ENCODE results near the gene MRPL58. TPM values are rescaled to one million over a fixed set of nuclear protein-coding genes. Genes with fewer than 3 reads are reported as not detected.

Gene MRPL58
- total and polyA plus RNA-seq, 10 of the 15 experiments (the other 5 are each of a cell fraction or from before 2014, with no cell fraction given): 23.0 to 64.3 (median 51.9) TPM

GRCh38 chr17:75049057-75049456 is 36.6 kb downstream of the MRPL58 start:
- Histone ChIP-seq H3K9me3 (replicated peaks; ENCODE audit: control insufficient read depth, insufficient read depth, low read length) (no peaks in the 10 kb centered on the region), H3K36me3 (ENCODE audit: control insufficient read depth in 2 of 2, insufficient read depth in 2 of 2, low read length in 1 of 2) (no peaks in the 10 kb centered on the region; a peak in 2 of 4 replicates), H3K79me2 (ENCODE audit: control insufficient read depth, insufficient read depth, low read length) (peaks cover 22% of the 10 kb centered on the region), H3K4me2 (ENCODE audit: control insufficient read depth, insufficient read depth) (peak overlapping the region; percentile 17; the same call in 1 of the 2 replicates), H3K9ac (ENCODE audit: control insufficient read depth, insufficient read depth, low read length) (no peak overlapping the region), H3K4me1 (ENCODE audit: control insufficient read depth, insufficient read depth, low read length) (peaks cover 3% of the 10 kb centered on the region), H3K4me3 (no peak overlapping the region), H4K20me1 (ENCODE audit: control insufficient read depth, insufficient read depth) (no peaks in the 10 kb centered on the region), H2AFZ (ENCODE audit: control insufficient read depth, low read depth, low read length) (no peak overlapping the region), H3K27me3 (replicated peaks in 1 of 2; ENCODE audit: control insufficient read depth in 2 of 2, insufficient read depth in 2 of 2, low read length in 1 of 2) (no peaks in the 10 kb centered on the region), H3K27ac (ENCODE audit: control insufficient read depth, insufficient read depth) (no peak overlapping the region)
- DNase-seq (ENCODE audit: low read depth, low spot score) (no peak), ATAC-seq (no peak), FAIRE-seq (no peak)
- ChIA-PET POLR2A (interaction anchor here (0.5 to 1.4 kb wide), 10 partner anchors 10 to 201 kb away, joined by 3 to 6 read pairs (median 3); no protein-coding TSS in a partner anchor), CTCF (interaction anchor here (0.8 to 2.7 kb wide), 12 partner anchors 9 to 125 kb away, joined by 3 to 16 read pairs (median 5); partner anchors contain the start of gene MRPL58), RAD21 (ENCODE audit: unreplicated experiment) (interaction anchor here (0.6 to 4.3 kb wide), 8 partner anchors 11 to 88 kb away, joined by 4 to 22 read pairs (median 5); no protein-coding TSS in a partner anchor), SMC1A (ENCODE audit: uncharacterized antibody, unreplicated experiment) (interaction anchor here (0.8 to 2.5 kb wide), 10 partner anchors 8 to 123 kb away, joined by 3 to 11 read pairs (median 5); partner anchors contain the start of gene MRPL58)
- BruUV-seq (replicated peaks): no TSS peak
- in situ Hi-C loops (cut with MboI) (no loop called here), intact Hi-C loops (cut with micrococcal nuclease; ENCODE audit: unreplicated experiment) (no loop called here)
- WGBS (ENCODE audit: insufficient coverage, insufficient replicate concordance, low lambda C conversion rate, missing lambda C conversion rate): 60% methylated on average over 5 of the region's 5 CpGs
- TF ChIP-seq ZNF274 (IDR thresholded peaks at IDR 0.05; ENCODE audit: insufficient read depth, insufficient read length): no peak
- peak; percentile 16 for TF ChIP-seq PBX3 (IDR thresholded peaks at IDR 0.05; ENCODE audit: insufficient replicate concordance, low read depth, low read length)
- TF ChIP-seq, protein P1, sequence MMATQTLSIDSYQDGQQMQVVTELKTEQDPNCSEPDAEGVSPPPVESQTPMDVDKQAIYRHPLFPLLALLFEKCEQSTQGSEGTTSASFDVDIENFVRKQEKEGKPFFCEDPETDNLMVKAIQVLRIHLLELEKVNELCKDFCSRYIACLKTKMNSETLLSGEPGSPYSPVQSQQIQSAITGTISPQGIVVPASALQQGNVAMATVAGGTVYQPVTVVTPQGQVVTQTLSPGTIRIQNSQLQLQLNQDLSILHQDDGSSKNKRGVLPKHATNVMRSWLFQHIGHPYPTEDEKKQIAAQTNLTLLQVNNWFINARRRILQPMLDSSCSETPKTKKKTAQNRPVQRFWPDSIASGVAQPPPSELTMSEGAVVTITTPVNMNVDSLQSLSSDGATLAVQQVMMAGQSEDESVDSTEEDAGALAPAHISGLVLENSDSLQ (IDR thresholded peaks at IDR 0.05): peak; percentile 79

DNA sequence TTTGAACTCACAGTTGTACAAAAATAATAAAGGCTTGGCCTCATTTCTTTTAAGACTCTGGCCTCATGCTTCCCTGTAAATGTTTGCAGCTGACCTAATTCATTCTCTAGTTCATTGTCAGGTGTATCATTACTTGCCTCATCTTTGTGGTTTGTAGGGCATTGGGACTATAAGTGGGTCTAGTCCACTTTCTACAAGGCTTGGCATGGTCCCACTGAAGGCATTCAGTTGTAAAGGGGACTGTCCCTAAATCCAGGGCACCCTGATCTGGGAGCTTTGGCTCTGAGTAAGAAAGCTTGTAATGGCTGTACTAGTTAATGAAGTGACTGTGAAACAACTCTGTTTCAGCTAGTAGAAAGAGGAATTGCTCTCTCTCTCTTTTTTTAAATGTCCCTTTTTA is 37.2 kb downstream of the MRPL58 start:
- ATAC-seq: no peak
- H3K27me3 ChIP-seq (replicated peaks in 1 of 2; ENCODE audit: control insufficient read depth in 2 of 2, insufficient read depth in 2 of 2, low read length in 1 of 2): no peaks in the 10 kb centered on the region
- no peak overlapping the region for H3K4me2 ChIP-seq (ENCODE audit: control insufficient read depth, insufficient read depth)
- FAIRE-seq: no peak
- H3K4me3 ChIP-seq: no peak overlapping the region
- H4K20me1 ChIP-seq (ENCODE audit: control insufficient read depth, insufficient read depth): no peaks in the 10 kb centered on the region
- intact Hi-C loops (cut with micrococcal nuclease; ENCODE audit: unreplicated experiment): no loop called here
- peaks cover 22% of the 10 kb centered on the region for H3K79me2 ChIP-seq (ENCODE audit: control insufficient read depth, insufficient read depth, low read length)
- TF ChIP-seq BMI1 (IDR thresholded peaks at IDR 0.05; ENCODE audit: borderline replicate concordance) (no peak), IKZF2 (IDR thresholded peaks at IDR 0.05) (no peak), RUNX3 (IDR thresholded peaks at IDR 0.05; ENCODE audit: low read length) (peak; percentile 26; the same call in 1 of the 2 replicates)
- TF ChIP-seq, protein P2, sequence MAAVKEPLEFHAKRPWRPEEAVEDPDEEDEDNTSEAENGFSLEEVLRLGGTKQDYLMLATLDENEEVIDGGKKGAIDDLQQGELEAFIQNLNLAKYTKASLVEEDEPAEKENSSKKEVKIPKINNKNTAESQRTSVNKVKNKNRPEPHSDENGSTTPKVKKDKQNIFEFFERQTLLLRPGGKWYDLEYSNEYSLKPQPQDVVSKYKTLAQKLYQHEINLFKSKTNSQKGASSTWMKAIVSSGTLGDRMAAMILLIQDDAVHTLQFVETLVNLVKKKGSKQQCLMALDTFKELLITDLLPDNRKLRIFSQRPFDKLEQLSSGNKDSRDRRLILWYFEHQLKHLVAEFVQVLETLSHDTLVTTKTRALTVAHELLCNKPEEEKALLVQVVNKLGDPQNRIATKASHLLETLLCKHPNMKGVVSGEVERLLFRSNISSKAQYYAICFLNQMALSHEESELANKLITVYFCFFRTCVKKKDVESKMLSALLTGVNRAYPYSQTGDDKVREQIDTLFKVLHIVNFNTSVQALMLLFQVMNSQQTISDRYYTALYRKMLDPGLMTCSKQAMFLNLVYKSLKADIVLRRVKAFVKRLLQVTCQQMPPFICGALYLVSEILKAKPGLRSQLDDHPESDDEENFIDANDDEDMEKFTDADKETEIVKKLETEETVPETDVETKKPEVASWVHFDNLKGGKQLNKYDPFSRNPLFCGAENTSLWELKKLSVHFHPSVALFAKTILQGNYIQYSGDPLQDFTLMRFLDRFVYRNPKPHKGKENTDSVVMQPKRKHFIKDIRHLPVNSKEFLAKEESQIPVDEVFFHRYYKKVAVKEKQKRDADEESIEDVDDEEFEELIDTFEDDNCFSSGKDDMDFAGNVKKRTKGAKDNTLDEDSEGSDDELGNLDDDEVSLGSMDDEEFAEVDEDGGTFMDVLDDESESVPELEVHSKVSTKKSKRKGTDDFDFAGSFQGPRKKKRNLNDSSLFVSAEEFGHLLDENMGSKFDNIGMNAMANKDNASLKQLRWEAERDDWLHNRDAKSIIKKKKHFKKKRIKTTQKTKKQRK (IDR thresholded peaks at IDR 0.05; ENCODE audit: low read depth, low read length): no peak
- SMC1A ChIA-PET (ENCODE audit: uncharacterized antibody, unreplicated experiment): interaction anchor here (0.6 to 2.5 kb wide), 8 partner anchors 10 to 164 kb away, joined by 3 to 9 read pairs (median 5); partner anchors contain the start of gene MRPL58
- CTCF ChIA-PET: interaction anchor here (0.8 to 2.7 kb wide), 8 partner anchors 15 to 124 kb away, joined by 3 to 16 read pairs (median 6); partner anchors contain the start of gene MRPL58
- no peak overlapping the region for H3K27ac ChIP-seq (ENCODE audit: control insufficient read depth, insufficient read depth)
- no peak overlapping the region for H3K9ac ChIP-seq (ENCODE audit: control insufficient read depth, insufficient read depth, low read length)
- in situ Hi-C loops (cut with MboI): no loop called here
- H3K36me3 ChIP-seq (ENCODE audit: control insufficient read depth in 2 of 2, insufficient read depth in 2 of 2, low read length in 1 of 2): no peaks in the 10 kb centered on the region; a peak in 2 of 4 replicates
- peaks cover 3% of the 10 kb centered on the region for H3K4me1 ChIP-seq (ENCODE audit: control insufficient read depth, insufficient read depth, low read length)
- no peak overlapping the region for H2AFZ ChIP-seq (ENCODE audit: control insufficient read depth, low read depth, low read length)
- BruUV-seq (replicated peaks): no TSS peak
- RAD21 ChIA-PET (ENCODE audit: unreplicated experiment): interaction anchor here (0.8 to 4.3 kb wide), 4 partner anchors 29 to 88 kb away, joined by 3 to 22 read pairs (median 4); no protein-coding TSS in a partner anchor
- no peaks in the 10 kb centered on the region for H3K9me3 ChIP-seq (replicated peaks; ENCODE audit: control insufficient read depth, insufficient read depth, low read length)
- no peak for DNase-seq (ENCODE audit: low read depth, low spot score)
- POLR2A ChIA-PET: interaction anchor here (0.6 to 0.9 kb wide), 4 partner anchors 9 to 200 kb away, joined by 3 read pairs; no protein-coding TSS in a partner anchor

Measured in GM12878 (cell line).